NT2/D1 (cell line): ENCODE data around the gene GLIPR2.

Source experiments
- SUZ12 ChIP-seq: IDR thresholded peaks from 2 replicates; pipeline ENCODE4 v1.6.1; 2011; ENCODE audit not compliant: insufficient read length, insufficient read depth; ENCODE audit errors: extremely low read depth
- YY1 ChIP-seq: IDR thresholded peaks from 2 replicates; pipeline ENCODE4 v1.6.1; 2011; ENCODE audit not compliant: insufficient read length, insufficient read depth
- ZNF274 ChIP-seq: IDR thresholded peaks from 2 replicates; pipeline ENCODE4 v1.6.1; 2011; ENCODE audit warnings: mild to moderate bottlenecking, low read depth, low read length

DNA sequence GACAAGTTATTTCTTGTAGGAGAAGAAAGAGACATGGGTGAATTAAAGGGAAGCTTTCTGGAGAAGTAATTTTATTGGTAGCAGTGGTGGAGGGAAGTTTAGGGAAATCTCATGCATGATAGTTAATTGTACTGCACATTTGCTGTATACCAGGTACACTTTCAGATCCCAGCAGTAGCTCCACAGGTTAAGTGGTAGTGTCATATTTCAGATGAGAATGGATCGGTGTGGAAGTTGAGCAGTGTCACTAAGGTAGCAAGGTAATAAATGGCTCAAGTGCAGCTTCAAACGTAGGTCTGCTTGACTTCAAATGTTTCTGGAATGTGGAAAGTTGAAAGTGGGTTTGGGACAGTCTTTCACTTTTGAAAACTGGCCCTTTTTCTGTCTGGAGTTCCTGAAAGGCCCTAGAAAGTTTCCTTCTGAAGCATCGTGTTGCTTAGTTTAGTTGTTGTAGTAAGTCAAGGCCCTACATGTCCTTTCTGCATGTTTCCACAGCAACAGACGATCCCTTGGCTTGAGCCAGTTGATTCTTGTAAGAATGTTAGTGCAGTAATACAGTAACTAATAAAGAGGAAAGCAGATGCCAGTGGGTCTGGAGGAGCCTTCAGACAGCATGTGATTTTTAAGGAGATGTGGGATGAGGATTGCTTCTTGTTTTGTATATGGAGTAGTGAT, 57.9 kb downstream of the GLIPR2 start:
- TF ChIP-seq YY1 (no peak), ZNF274 (no peak), SUZ12 (no peak)
